PC-9 (cell line): ENCODE data around the gene CELA3B. TPM values are rescaled to one million over a fixed set of nuclear protein-coding genes. Genes with fewer than 3 reads are reported as not detected.
"Not testable (repeated sequence)": the region's sequence is repeated elsewhere in the genome, so short reads cannot be mapped to it uniquely, and the experiment has no call there.

Experiments used
- BruUV-seq: library from RNA; stranded (reverse); fragments of 400-500 nt; replicated peaks from 2 replicates; lab custom pipeline; 2021; lab: Mats Ljungman, UMichigan
- CTCF ChIA-PET: fragments of 300-600 bp; sonication (Branson Sonifier 250); formaldehyde crosslinking; loops from one replicate; lab custom pipeline; 2022; ENCODE audit warnings: antibody characterized with exemption; lab: Charles Lee
- POLR2A ChIA-PET: fragments of 300-600 bp; sonication (Branson Sonifier 250); formaldehyde crosslinking; loops from one replicate; lab custom pipeline; 2022; ENCODE audit warnings: antibody characterized with exemption; ENCODE audit not compliant: unreplicated experiment; lab: Charles Lee
- DNase-seq, 2 experiments: peaks; one replicate each; pipeline versions ENCODE4 v3.0.0 to v3.0.0-alpha.2; 2015 to 2022; ENCODE audit warnings: mixed read lengths in 1 of 2
- H2AFZ ChIP-seq: fragments of 200-600 bp; sonication (generic); 2 replicates; pipeline ENCODE4 v1.8.1; 2017; ENCODE audit warnings: antibody characterized with exemption
- H3F3A ChIP-seq: fragments of 200-600 bp; sonication (generic); 2 replicates; pipeline ENCODE4 v1.8.1; 2017; ENCODE audit warnings: antibody characterized with exemption, mild to moderate bottlenecking, low read depth; ENCODE audit not compliant: insufficient read depth
- H3K27ac ChIP-seq: fragments of 200-600 bp; sonication (generic); 2 replicates; pipeline ENCODE4 v1.6.1; 2016; ENCODE audit warnings: mixed run types
- H3K27me3 ChIP-seq: fragments of 200-600 bp; sonication (generic); 2 replicates; pipeline ENCODE4 v1.6.1; 2016; ENCODE audit warnings: low read depth, mixed run types; ENCODE audit not compliant: insufficient read depth
- H3K36me3 ChIP-seq: fragments of 200-600 bp; sonication (generic); 2 replicates; pipeline ENCODE4 v1.6.1; 2016; ENCODE audit warnings: low read depth, mixed run types
- H3K4me1 ChIP-seq: fragments of 200-600 bp; sonication (generic); replicated peaks from 2 replicates; pipeline ENCODE4 v1.6.1; 2016; ENCODE audit warnings: mixed run types; ENCODE audit not compliant: insufficient read depth
- H3K4me2 ChIP-seq: fragments of 200-600 bp; sonication (generic); 2 replicates; pipeline ENCODE4 v1.6.1; 2017; ENCODE audit warnings: mixed run types
- H3K4me3 ChIP-seq: fragments of 200-600 bp; sonication (generic); 2 replicates; pipeline ENCODE4 v1.6.1; 2016; ENCODE audit warnings: mixed run types
- H3K79me2 ChIP-seq: fragments of 200-600 bp; sonication (generic); 2 replicates; pipeline ENCODE4 v1.6.1; 2017; ENCODE audit warnings: low read depth, mixed run types
- H3K9me2 ChIP-seq: fragments of 200-600 bp; sonication (generic); 2 replicates; pipeline ENCODE4 v1.8.1; 2017; ENCODE audit warnings: mild to moderate bottlenecking; ENCODE audit not compliant: insufficient read depth
- H3K9me3 ChIP-seq: fragments of 200-600 bp; sonication (generic); 2 replicates; pipeline ENCODE4 v1.8.1; 2016; ENCODE audit warnings: low read depth; ENCODE audit not compliant: insufficient read depth
- H4K20me1 ChIP-seq: fragments of 200-600 bp; sonication (generic); 2 replicates; pipeline ENCODE4 v1.8.1; 2017; ENCODE audit not compliant: insufficient read depth
- intact Hi-C: fragments of 100-400 bp; cut with micrococcal nuclease; formaldehyde crosslinking; loops from one replicate; pipeline ENCODE4 v1.10.0; 2022; ENCODE audit not compliant: unreplicated experiment
- total RNA-seq: library from RNA; stranded (reverse); gene quantifications from 2 replicates; pipeline ENCODE4 v1.2.3, GENCODE V29; 2021

CELA3B gene
- total RNA-seq, 1 experiment from 2014 or later, result not detected

GRCh38 chr1:21981253-21981652 is 4.4 kb downstream of the CELA3B start:
- intact Hi-C loops, POLR2A ChIA-PET: not testable (repeated sequence)

GRCh38 chr1:21982122-21982521 is 5.3 kb downstream of the CELA3B start:
- POLR2A ChIA-PET, result interaction anchor here (0.7 kb wide), 1 partner anchor 405 kb away, joined by 7 read pairs; no protein-coding TSS in a partner anchor
- H2AFZ ChIP-seq, H3K4me1 ChIP-seq, H4K20me1 ChIP-seq, H3K79me2 ChIP-seq, H3K9me2 ChIP-seq, H3K36me3 ChIP-seq, DNase-seq, H3K4me2 ChIP-seq, H3K9me3 ChIP-seq, BruUV-seq, CTCF ChIA-PET, H3F3A ChIP-seq, H3K27me3 ChIP-seq, H3K27ac ChIP-seq, intact Hi-C loops, H3K4me3 ChIP-seq: not testable (repeated sequence)

More at GRCh38 chr1:21981253-21981652, 4.4 kb downstream of the CELA3B start:
- not testable (repeated sequence) for H3K36me3 ChIP-seq, H4K20me1 ChIP-seq, H3K9me3 ChIP-seq, H3K9me2 ChIP-seq, H3F3A ChIP-seq, H2AFZ ChIP-seq, DNase-seq, H3K4me1 ChIP-seq, H3K4me3 ChIP-seq, H3K4me2 ChIP-seq, H3K27ac ChIP-seq, BruUV-seq, H3K27me3 ChIP-seq, H3K79me2 ChIP-seq
- CTCF ChIA-PET, result interaction anchor here (0.7 kb wide), 1 partner anchor 25 kb away, joined by 3 read pairs; no protein-coding TSS in a partner anchor

GRCh38 chr1:21983539-21983938 is 6.7 kb downstream of the CELA3B start:
- H3K27me3 ChIP-seq, DNase-seq, H2AFZ ChIP-seq, H3F3A ChIP-seq, H3K27ac ChIP-seq, H4K20me1 ChIP-seq, H3K4me3 ChIP-seq, H3K4me2 ChIP-seq, H3K4me1 ChIP-seq, H3K9me2 ChIP-seq, BruUV-seq, H3K36me3 ChIP-seq, H3K9me3 ChIP-seq, H3K79me2 ChIP-seq, intact Hi-C loops, POLR2A ChIA-PET: not testable (repeated sequence)
- CTCF ChIA-PET, result interaction anchor here (0.7 kb wide), 1 partner anchor 45 kb away, joined by 6 read pairs; no protein-coding TSS in a partner anchor

GRCh38 chr1:21985893-21986292 is 9.1 kb downstream of the CELA3B start:
- H3K79me2 ChIP-seq, intact Hi-C loops, H3K9me3 ChIP-seq, H3K27ac ChIP-seq, H3K4me2 ChIP-seq, POLR2A ChIA-PET, H3K27me3 ChIP-seq, BruUV-seq, H2AFZ ChIP-seq, H3K36me3 ChIP-seq, H3K4me1 ChIP-seq, H4K20me1 ChIP-seq, CTCF ChIA-PET, H3F3A ChIP-seq, H3K4me3 ChIP-seq, H3K9me2 ChIP-seq, DNase-seq: not testable (repeated sequence)

- CTCF ChIA-PET, intact Hi-C loops: not testable (repeated sequence)
Measured at GRCh38 chr1:21986386-21986785, 9.6 kb downstream of the CELA3B start.

GRCh38 chr1:21989672-21990393 is 13.0 kb downstream of the CELA3B start:
- POLR2A ChIA-PET, H3K9me3 ChIP-seq, DNase-seq, H3K27me3 ChIP-seq, BruUV-seq, H3K9me2 ChIP-seq, H2AFZ ChIP-seq, H4K20me1 ChIP-seq, H3K36me3 ChIP-seq, H3K4me1 ChIP-seq, H3K4me3 ChIP-seq, H3K4me2 ChIP-seq, H3F3A ChIP-seq, intact Hi-C loops, CTCF ChIA-PET, H3K27ac ChIP-seq, H3K79me2 ChIP-seq: not testable (repeated sequence)

More at GRCh38 chr1:21986386-21986785, 9.6 kb downstream of the CELA3B start:
- H3K9me2 ChIP-seq, H3K9me3 ChIP-seq, H3F3A ChIP-seq, POLR2A ChIA-PET, H4K20me1 ChIP-seq, H3K4me1 ChIP-seq, H3K36me3 ChIP-seq, H3K27me3 ChIP-seq, DNase-seq, H3K27ac ChIP-seq, H2AFZ ChIP-seq, H3K4me3 ChIP-seq, H3K4me2 ChIP-seq, BruUV-seq, H3K79me2 ChIP-seq: not testable (repeated sequence)

- H3F3A ChIP-seq, DNase-seq, intact Hi-C loops, H3K4me3 ChIP-seq, BruUV-seq, H3K9me2 ChIP-seq, H3K79me2 ChIP-seq, CTCF ChIA-PET, POLR2A ChIA-PET, H4K20me1 ChIP-seq, H3K36me3 ChIP-seq, H3K27me3 ChIP-seq, H2AFZ ChIP-seq, H3K9me3 ChIP-seq, H3K4me2 ChIP-seq, H3K27ac ChIP-seq, H3K4me1 ChIP-seq: not testable (repeated sequence)
Measured at GRCh38 chr1:21992186-21992585, 15.4 kb downstream of the CELA3B start.
